ENCODE results near the gene CCP110. TPM values are rescaled to one million over a fixed set of nuclear protein-coding genes. Genes with fewer than 3 reads are reported as not detected.

CCP110 gene
- total and polyA plus RNA-seq, 12 donors: 3.0 to 14.0 (median 9.9) TPM

- H3K36me3 ChIP-seq (replicated peaks in 1 of 2): peaks cover 0 to 10% of the 10 kb centered on the region in 2 donors
- no peak overlapping the region for H3K27ac ChIP-seq
- intact Hi-C loops (cut with DNase I): loop anchor here (5.0 kb wide), 1 partner anchor 286 kb away; no protein-coding TSS in a partner anchor
- 63 to 66% (median 65%) methylated on average over 13 of the region's 13 CpGs for WGBS, 4 donors
- no peak overlapping the region for H3K4me3 ChIP-seq
- TF ChIP-seq CTCF (IDR thresholded peaks at IDR 0.05): peak; percentile 52 to 75 (median 60)
- no peak for TF ChIP-seq POLR2A (IDR thresholded peaks at IDR 0.05)
- DNase-seq: peak in 3 of 7 donors; percentile 25 to 37 (median 33)
- H3K27me3 ChIP-seq: no peaks in the 10 kb centered on the region
- no peaks in the 10 kb centered on the region for H3K9me3 ChIP-seq (replicated peaks in 1 of 3)
- no peaks in the 10 kb centered on the region for H3K4me1 ChIP-seq (replicated peaks in 1 of 2)
Observed at GRCh38 chr16:19601083-19601976, 77.6 kb downstream of the CCP110 start.

Other genes with a start within 250 kb of the CCP110 start
- gene CLEC19A, start 238.2 kb upstream of the CCP110 start, total RNA-seq: under 1 TPM in 1 of 9 donors, not detected in 8; 0.06 TPM
- gene CLEC19A, start 238.2 kb upstream of the CCP110 start, polyA plus RNA-seq: not detected
- gene TMC5, start 106.1 kb upstream of the CCP110 start, total RNA-seq: 1 to 10 TPM in 1 of 9 donors, under 1 TPM in 2, not detected in 6; 0.27 to 3.7 (median 0.39) TPM
- gene TMC5, start 106.1 kb upstream of the CCP110 start, polyA plus RNA-seq: under 1 TPM in 1 of 3 donors, not detected in 2; 0.20 TPM
- 10 to 100 TPM; 47.0 to 91.8 (median 64.3) TPM for gene GDE1, start 1.8 kb upstream of the CCP110 start, total RNA-seq
- gene GDE1, start 1.8 kb upstream of the CCP110 start, polyA plus RNA-seq: 10 to 100 TPM; 20.1 to 70.5 (median 24.7) TPM
- 10 to 100 TPM; 38.3 to 96.7 (median 65.5) TPM for gene VPS35L, start 31.8 kb downstream of the CCP110 start, total RNA-seq
- gene VPS35L, start 31.8 kb downstream of the CCP110 start, polyA plus RNA-seq: 10 to 100 TPM; 50.8 to 72.4 (median 68.3) TPM
- gene KNOP1, start 194.3 kb downstream of the CCP110 start, total RNA-seq: 10 to 100 TPM in 8 of 9 donors, 1 to 10 TPM in 1; 8.1 to 23.7 (median 11.8) TPM
- 10 to 100 TPM; 13.5 to 30.6 (median 26.5) TPM for gene KNOP1, start 194.3 kb downstream of the CCP110 start, polyA plus RNA-seq
- 10 to 100 TPM in 7 of 9 donors, 1 to 10 TPM in 2; 8.2 to 35.2 (median 13.7) TPM for gene IQCK, start 194.3 kb downstream of the CCP110 start, total RNA-seq
- 10 to 100 TPM; 14.7 to 18.3 (median 16.7) TPM for gene IQCK, start 194.3 kb downstream of the CCP110 start, polyA plus RNA-seq